DMS153 treated with DMSO at 0.1 percent for 48 hours (cell line): ENCODE results near the gene C9orf57.
A peak's percentile ranks its signal among the peaks of the same experiment; 100 is the strongest.
"Not testable (repeated sequence)": the region's sequence is repeated elsewhere in the genome, so short reads cannot be mapped to it uniquely, and the experiment has no call there.

ENCODE experiments used
- DNase-seq: peaks from one replicate; lab custom pipeline; 2025; ENCODE audit not compliant: unreplicated experiment; lab: John Stamatoyannopoulos, UW

The C9orf57 gene

GRCh38 chr9:72060513-72060912 lies at the start of gene C9orf57:
Gene C9orf57 (minus strand): TSS chr9:72060613. CDS start chr9:72059331, 1,282 bp downstream.
- DNase-seq = no peak

- no peak for DNase-seq
These were observed 42.1 kb upstream of the C9orf57 start for GRCh38 chr9:72102520-72102919.

- not testable (repeated sequence) for DNase-seq
These were observed 35.1 kb upstream of the C9orf57 start for GRCh38 chr9:72095520-72095919.

GRCh38 chr9:72092820-72093219 lies 32.4 kb upstream of the C9orf57 start:
- DNase-seq = no peak

- DNase-seq = no peak
These were observed 29.2 kb upstream of the C9orf57 start for GRCh38 chr9:72089451-72090130.

- DNase-seq = no peak
These were observed 22.1 kb upstream of the C9orf57 start for GRCh38 chr9:72082536-72082935.

- DNase-seq = not testable (repeated sequence)
These were observed 14.3 kb upstream of the C9orf57 start for GRCh38 chr9:72074666-72075065.

- DNase-seq = no peak
These were observed 4.7 kb upstream of the C9orf57 start for GRCh38 chr9:72065076-72065475.

GRCh38 chr9:72052122-72052521 lies 8.3 kb downstream of the C9orf57 start:
- no peak for DNase-seq

- no peak for DNase-seq
These were observed 11.6 kb downstream of the C9orf57 start for GRCh38 chr9:72048850-72049249.

GRCh38 chr9:72046630-72047456 lies 13.6 kb downstream of the C9orf57 start:
- DNase-seq = no peak

- no peak for DNase-seq
These were observed 16.3 kb downstream of the C9orf57 start for GRCh38 chr9:72044095-72044494.

- DNase-seq = no peak
These were observed 16.8 kb downstream of the C9orf57 start for GRCh38 chr9:72043576-72043975.

- DNase-seq = no peak
These were observed 17.5 kb downstream of the C9orf57 start for GRCh38 chr9:72042928-72043327.

GRCh38 chr9:72041775-72042194 lies 18.6 kb downstream of the C9orf57 start:
- DNase-seq = peak; percentile 3

- no peak for DNase-seq
These were observed 19.0 kb downstream of the C9orf57 start for GRCh38 chr9:72041369-72041768.

- DNase-seq = no peak
These were observed 20.9 kb downstream of the C9orf57 start for GRCh38 chr9:72039532-72039931.

- DNase-seq = peak; percentile 61
These were observed 21.5 kb downstream of the C9orf57 start for GRCh38 chr9:72038890-72039410.

GRCh38 chr9:72038408-72038807 lies 22.0 kb downstream of the C9orf57 start:
- peak; percentile 32 for DNase-seq

GRCh38 chr9:72037571-72037970 lies 22.8 kb downstream of the C9orf57 start:
- DNase-seq = no peak

- no peak for DNase-seq
These were observed 29.6 kb downstream of the C9orf57 start for GRCh38 chr9:72030767-72031166.

- DNase-seq = no peak
These were observed 30.4 kb downstream of the C9orf57 start for GRCh38 chr9:72029986-72030385.
